B cell (primary cell): ENCODE data around the gene PDE3B. TPM values are rescaled to one million over a fixed set of nuclear protein-coding genes. Genes with fewer than 3 reads are reported as not detected.

Experiments
- ATAC-seq: fragments of 200-7000 bp; cut with Tn5 transposase; one replicate; pipeline ENCODE4 v1.10.0; 2021; ENCODE audit warnings: low read depth, mild to moderate bottlenecking, moderate number of reproducible peaks, moderate library complexity
- CTCF ChIA-PET: fragments of 350-600 bp; sonication (Branson Sonifier 250); formaldehyde crosslinking; loops from one replicate; lab custom pipeline; 2021; ENCODE audit warnings: antibody characterized with exemption, inconsistent platforms; lab: Charles Lee
- POLR2A ChIA-PET: fragments of 350-600 bp; sonication (Branson Sonifier 250); formaldehyde crosslinking; loops from one replicate; lab custom pipeline; 2021; ENCODE audit warnings: antibody characterized with exemption; lab: Charles Lee
- DNase-seq: peaks from one replicate; pipeline ENCODE4 v3.0.0; 2013
- H2AFZ ChIP-seq: 2 replicates; pipeline ENCODE4 v1.6.1; 2012; ENCODE audit warnings: mild to moderate bottlenecking, low read depth, low read length; ENCODE audit not compliant: insufficient read depth, poor library complexity, severe bottlenecking
- H3K27ac ChIP-seq, 2 donors: 1 replicate in 1 of 2; 2 replicates in 1 of 2; pipeline ENCODE4 v1.5.1; 2012 to 2013; ENCODE audit warnings: low read length in 2 of 2, mild to moderate bottlenecking in 2 of 2, moderate library complexity in 1 of 2
- H3K27me3 ChIP-seq, 4 experiments: fragments of 200-600 bp in 1 of 4; sonication (generic) in 1 of 4; replicated peaks in 1 of 4; 1 replicate in 2 of 4; 2 replicates in 2 of 4; pipeline versions ENCODE4 v1.6.1 to v1.7.0; 2013 to 2016; ENCODE audit warnings: low read length in 3 of 4, mild to moderate bottlenecking in 2 of 4, mixed read lengths in 1 of 4, moderate library complexity in 1 of 4; ENCODE audit not compliant: insufficient read depth in 4 of 4, control insufficient read depth in 3 of 4; ENCODE audit errors: control extremely low read depth in 1 of 4
- H3K36me3 ChIP-seq, 2 experiments: replicated peaks in 1 of 2; 1 replicate in 1 of 2; 2 replicates in 1 of 2; pipeline versions ENCODE4 v1.6.1 to v1.7.1; 2013; ENCODE audit warnings: low read length in 1 of 2; ENCODE audit not compliant: insufficient read depth in 2 of 2, control insufficient read depth in 1 of 2; ENCODE audit errors: control extremely low read depth in 1 of 2, extremely low read depth in 1 of 2
- H3K4me1 ChIP-seq, 2 donors: fragments of 200-600 bp in 1 of 2; sonication (generic) in 1 of 2; 1 replicate in 1 of 2; 2 replicates in 1 of 2; pipeline versions ENCODE4 v1.5.1 to v1.6.1; 2013 to 2017; ENCODE audit warnings: low read length in 2 of 2; ENCODE audit not compliant: control insufficient read depth in 2 of 2, insufficient read depth in 2 of 2
- H3K4me2 ChIP-seq: replicated peaks from 2 replicates; pipeline ENCODE3; 2012; ENCODE audit warnings: mild to moderate bottlenecking, low read depth, low read length; ENCODE audit not compliant: poor library complexity, severe bottlenecking
- H3K4me3 ChIP-seq, 5 experiments: fragments of 200-600 bp in 1 of 5; sonication (generic) in 1 of 5; 1 replicate in 3 of 5; 2 replicates in 2 of 5; pipeline versions ENCODE4 v1.5.1 to v1.7.0; 2011 to 2016; ENCODE audit warnings: low read length in 4 of 5, mild to moderate bottlenecking in 4 of 5, low read depth in 2 of 5, control low read depth in 1 of 5, moderate library complexity in 1 of 5; ENCODE audit not compliant: insufficient read depth in 1 of 5; ENCODE audit errors: control extremely low read depth in 1 of 5, extremely low read depth in 1 of 5
- H3K79me2 ChIP-seq: fragments of 200-600 bp; sonication (generic); one replicate; pipeline ENCODE4 v1.6.0; 2016; ENCODE audit warnings: low read length; ENCODE audit not compliant: control insufficient read depth, insufficient read depth
- H3K9ac ChIP-seq: fragments of 200-600 bp; sonication (generic); 2 replicates; pipeline ENCODE4 v1.6.1; 2017; ENCODE audit warnings: mild to moderate bottlenecking, low read length, moderate library complexity
- H3K9me3 ChIP-seq, 3 donors: one replicate each; pipeline versions ENCODE4 v1.6.1 to v1.7.1; 2013; ENCODE audit warnings: low read length in 2 of 3; ENCODE audit not compliant: control insufficient read depth in 2 of 3, insufficient read depth in 1 of 3; ENCODE audit errors: control extremely low read depth in 1 of 3
- H4K20me1 ChIP-seq: 2 replicates; pipeline ENCODE4 v1.6.0; 2012; ENCODE audit warnings: mild to moderate bottlenecking, low read length; ENCODE audit not compliant: insufficient read depth, control insufficient read depth, poor library complexity, severe bottlenecking
- H3K27ac Mint-ChIP-seq: one replicate; pipeline ENCODE4 v1.8.0; 2021; ENCODE audit warnings: mixed read lengths
- H3K27me3 Mint-ChIP-seq: one replicate; pipeline ENCODE4 v1.8.0; 2021; ENCODE audit warnings: mixed read lengths
- H3K4me1 Mint-ChIP-seq: one replicate; pipeline ENCODE4 v1.8.0; 2021; ENCODE audit warnings: mixed read lengths
- H3K4me3 Mint-ChIP-seq: one replicate; pipeline ENCODE4 v1.8.0; 2021; ENCODE audit warnings: mixed read lengths
- H3K9me3 Mint-ChIP-seq: one replicate; pipeline ENCODE4 v1.8.0; 2022; ENCODE audit warnings: mixed read lengths; ENCODE audit not compliant: insufficient read depth
- EZH2 ChIP-seq: IDR thresholded peaks from 2 replicates; pipeline ENCODE4 v1.6.1; 2012; ENCODE audit warnings: borderline replicate concordance, low read depth, mild to moderate bottlenecking, moderate library complexity, low read length; ENCODE audit not compliant: insufficient read depth, poor library complexity, severe bottlenecking
- WGBS: methylation state at CpG from one replicate; pipeline ENCODE4 v1.1.5; 2013; ENCODE audit warnings: missing lambda C conversion rate; ENCODE audit not compliant: insufficient coverage; 5-methylcytosine and 5-hydroxymethylcytosine counted together
- intact Hi-C: fragments of 100-400 bp; cut with micrococcal nuclease; formaldehyde crosslinking; loops from one replicate; pipeline ENCODE4 v1.10.0; 2022
- polyA plus RNA-seq: library from polyadenylated mRNA; depleted of rRNA; stranded (reverse); fragments of >200 nt; gene quantifications from 2 replicates; pipeline ENCODE4 v1.2.3, GENCODE V29; 2012
- total RNA-seq, 2 donors: library from RNA; stranded (reverse); fragments of 120-200 nt in 1 of 2; gene quantifications; 1 replicate in 1 of 2; 2 replicates in 1 of 2; pipeline versions ENCODE4 v1.2.3 to v1.2.4, GENCODE V29; 2013 to 2022
- TF ChIP-seq, protein P1 (sequence below): fragments of 200-600 bp; IDR thresholded peaks from one replicate; pipeline ENCODE4 v1.8.0; 2022; ENCODE audit warnings: antibody characterized with exemption, mild to moderate bottlenecking

Gene PDE3B
- total and polyA plus RNA-seq, 2 donors (not counting 1 experiment from before 2014, with no cell fraction given): 1.0 to 60.7 TPM

GRCh38 chr11:14892036-14892556 is 248.5 kb downstream of the PDE3B start, which contains the start of gene CYP2R1:
TSS of gene CYP2R1 (minus strand) at chr11:14892231. CDS start at chr11:14892205, 26 bp downstream.
- intact Hi-C loops: loop anchor here (1.0 to 5.0 kb wide), 6 partner anchors 125 to 1430 kb away; partner anchors contain the start of genes BTBD10, PDE3B, PSMA1 and RRAS2
- Histone ChIP-seq H3K27ac (peak within 1 kb of the TSS; percentile 78 to 83), H3K4me1 (peaks cover 4 to 5% of the 10 kb centered on the region in 2 donors), H4K20me1 (no peaks in the 10 kb centered on the region), H3K9ac (peak within 1 kb of the TSS; percentile 81), H2AFZ (peak within 1 kb of the TSS; percentile 96), H3K27me3 (no peaks in the 10 kb centered on the region), H3K4me3 (peak within 1 kb of the TSS; percentile 82 to 91 (median 87)), H3K4me2 (peak within 1 kb of the TSS; percentile 91), H3K36me3 (no peaks in the 10 kb centered on the region), H3K9me3 (no peaks in the 10 kb centered on the region), H3K79me2 (peaks cover 8% of the 10 kb centered on the region)
- WGBS: under 1% methylated on average over 34 of the region's 36 CpGs
- POLR2A ChIA-PET: interaction anchor here (0.8 to 2.2 kb wide), 11 partner anchors 12 to 1225 kb away, joined by 3 to 29 read pairs (median 4); partner anchors contain the start of genes COPB1 and PSMA1
- TF ChIP-seq, protein P1, sequence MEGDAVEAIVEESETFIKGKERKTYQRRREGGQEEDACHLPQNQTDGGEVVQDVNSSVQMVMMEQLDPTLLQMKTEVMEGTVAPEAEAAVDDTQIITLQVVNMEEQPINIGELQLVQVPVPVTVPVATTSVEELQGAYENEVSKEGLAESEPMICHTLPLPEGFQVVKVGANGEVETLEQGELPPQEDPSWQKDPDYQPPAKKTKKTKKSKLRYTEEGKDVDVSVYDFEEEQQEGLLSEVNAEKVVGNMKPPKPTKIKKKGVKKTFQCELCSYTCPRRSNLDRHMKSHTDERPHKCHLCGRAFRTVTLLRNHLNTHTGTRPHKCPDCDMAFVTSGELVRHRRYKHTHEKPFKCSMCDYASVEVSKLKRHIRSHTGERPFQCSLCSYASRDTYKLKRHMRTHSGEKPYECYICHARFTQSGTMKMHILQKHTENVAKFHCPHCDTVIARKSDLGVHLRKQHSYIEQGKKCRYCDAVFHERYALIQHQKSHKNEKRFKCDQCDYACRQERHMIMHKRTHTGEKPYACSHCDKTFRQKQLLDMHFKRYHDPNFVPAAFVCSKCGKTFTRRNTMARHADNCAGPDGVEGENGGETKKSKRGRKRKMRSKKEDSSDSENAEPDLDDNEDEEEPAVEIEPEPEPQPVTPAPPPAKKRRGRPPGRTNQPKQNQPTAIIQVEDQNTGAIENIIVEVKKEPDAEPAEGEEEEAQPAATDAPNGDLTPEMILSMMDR: no peak
- TF ChIP-seq EZH2: no peak
- ATAC-seq (peak; percentile 85), DNase-seq (peak; percentile 93)
- Mint-ChIP-seq H3K4me3 (peak within 1 kb of the TSS; percentile 99), H3K27ac (peak within 1 kb of the TSS; percentile 97), H3K9me3 (no peaks in the 10 kb centered on the region), H3K4me1 (peaks cover 30% of the 10 kb centered on the region), H3K27me3 (no peaks in the 10 kb centered on the region)
- CTCF ChIA-PET: interaction anchor here (0.7 to 7.6 kb wide), 17 partner anchors 8 to 392 kb away, joined by 3 to 155 read pairs (median 4); partner anchors contain the start of genes COPB1, PDE3B and PSMA1

DNA sequence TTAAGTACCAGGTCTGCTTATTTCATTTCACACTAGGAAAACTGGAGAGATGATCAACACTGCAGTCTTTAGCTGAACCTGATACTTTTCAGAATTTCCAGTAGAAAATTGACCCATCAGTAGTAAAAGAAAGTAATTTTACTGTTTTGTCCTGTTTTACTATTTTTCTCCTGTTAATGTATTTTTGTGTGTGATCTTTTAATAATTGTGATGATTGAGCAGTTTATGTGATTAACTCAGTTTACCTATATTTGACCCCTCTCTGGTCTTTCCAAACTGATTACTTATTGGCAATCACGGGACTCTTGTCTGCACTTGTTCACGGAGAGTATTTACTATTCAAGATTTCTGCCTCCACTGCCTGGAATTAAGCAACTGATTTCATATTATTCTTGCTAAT is 249.0 kb downstream of the PDE3B start:
- H2AFZ ChIP-seq: peak overlapping the region; percentile 96
- POLR2A ChIA-PET: interaction anchor here (1.2 to 2.2 kb wide), 4 partner anchors 14 to 392 kb away, joined by 3 to 29 read pairs (median 10); partner anchors contain the start of genes COPB1 and PSMA1
- no peaks in the 10 kb centered on the region for H3K27me3 Mint-ChIP-seq
- peak overlapping the region; percentile 99 for H3K4me3 Mint-ChIP-seq
- no peak for DNase-seq
- no peak for ATAC-seq
- peaks cover 8% of the 10 kb centered on the region for H3K79me2 ChIP-seq
- peak overlapping the region; percentile 81 for H3K9ac ChIP-seq
- H3K4me3 ChIP-seq: peak overlapping the region in 4 of 5 experiments; percentile 82 to 91 (median 88)
- H3K4me2 ChIP-seq: peak overlapping the region; percentile 91
- H3K4me1 Mint-ChIP-seq: peaks cover 27% of the 10 kb centered on the region
- H3K36me3 ChIP-seq: no peaks in the 10 kb centered on the region
- CTCF ChIA-PET: interaction anchor here (0.8 to 7.6 kb wide), 13 partner anchors 7 to 372 kb away, joined by 3 to 155 read pairs (median 8); partner anchors contain the start of gene PSMA1
- H3K27me3 ChIP-seq: no peaks in the 10 kb centered on the region
- H3K27ac ChIP-seq: no peak overlapping the region
- peaks cover 4 to 5% of the 10 kb centered on the region in 2 donors for H3K4me1 ChIP-seq
- intact Hi-C loops: loop anchor here (1.0 to 5.0 kb wide), 6 partner anchors 125 to 1430 kb away; partner anchors contain the start of genes BTBD10, PDE3B, PSMA1 and RRAS2
- no peaks in the 10 kb centered on the region for H3K9me3 Mint-ChIP-seq
- no peaks in the 10 kb centered on the region for H3K9me3 ChIP-seq
- H4K20me1 ChIP-seq: no peaks in the 10 kb centered on the region
- H3K27ac Mint-ChIP-seq: peak overlapping the region; percentile 88
- no CpG with 5 or more reads among the region's 2 CpGs for WGBS
- no peak for TF ChIP-seq EZH2
- TF ChIP-seq, protein P1: no peak
